Loucy (cell line): ENCODE results near the gene ZNF326.

Experiments
- CTCF ChIP-seq: fragments of 200-600 bp; sonication (generic); conservative IDR thresholded peaks from 2 replicates; pipeline ENCODE4 v1.5.1; 2014; ENCODE audit warnings: mild to moderate bottlenecking, antibody characterized with exemption, low read length
- EZH2phosphoT487 ChIP-seq: fragments of 200-600 bp; IDR thresholded peaks from 2 replicates; pipeline ENCODE4 v1.6.1; 2018; ENCODE audit warnings: antibody characterized with exemption, mild to moderate bottlenecking, moderate library complexity, borderline replicate concordance

- TF ChIP-seq CTCF: no peak
- TF ChIP-seq EZH2phosphoT487: no peak
These were observed 19.3 kb upstream of the ZNF326 start for GRCh38 chr1:89975540-89976125.
